Measurements from ENCODE around the gene CHST15. TPM values are rescaled to one million over a fixed set of nuclear protein-coding genes. Genes with fewer than 3 reads are reported as not detected.

Gene CHST15
- total and polyA plus RNA-seq, 2 of the 13 experiments (the other 11 are each of a cell fraction or from before 2014, with no cell fraction given): 1.4 to 94.7 TPM

DNA sequence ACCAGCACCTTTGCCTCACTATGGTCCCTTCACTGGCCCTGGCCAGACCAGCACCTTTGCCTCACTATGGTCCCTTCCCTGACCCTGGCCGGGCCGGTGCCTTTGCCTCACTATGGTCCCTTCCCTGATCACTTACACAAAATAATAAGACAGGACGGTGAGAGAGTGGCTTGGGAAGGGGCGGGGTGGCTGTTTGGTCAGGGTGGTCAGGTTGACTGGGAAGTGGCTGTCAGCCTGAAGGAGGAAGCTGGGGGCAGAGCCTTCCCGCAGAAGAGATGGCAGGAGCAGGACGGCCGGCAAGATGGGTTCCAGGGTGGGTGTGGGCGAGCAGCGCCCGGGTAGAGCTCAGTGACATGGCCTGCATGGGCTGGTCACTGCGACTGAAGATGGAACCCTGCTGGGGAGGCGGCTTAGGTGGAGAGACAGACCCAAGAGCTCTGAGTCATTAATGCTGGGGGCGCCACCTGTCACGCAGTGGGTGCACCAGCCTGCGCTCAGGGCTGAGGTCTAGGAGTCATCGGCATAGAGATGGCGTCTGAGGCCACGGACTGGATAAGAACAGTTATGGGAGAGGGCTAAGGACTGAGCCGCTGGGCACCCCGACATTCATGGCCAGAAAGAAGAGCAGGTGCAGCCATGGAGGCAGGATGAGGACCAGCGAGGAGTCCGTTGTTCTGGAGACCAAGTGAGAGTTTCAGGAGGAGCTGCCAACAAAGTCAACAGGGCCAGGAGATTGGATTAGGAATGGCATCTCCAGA, 91.8 kb downstream of the CHST15 start:
- Histone ChIP-seq H3K4me1 (ENCODE audit: insufficient read depth, low read length) (peaks cover 54% of the 10 kb centered on the region), H3K27me3 (ENCODE audit: control insufficient read depth in 1 of 2, insufficient read depth in 2 of 2, low read length in 2 of 2) (no peaks in the 10 kb centered on the region), H3K4me2 (ENCODE audit: low read depth, low read length) (no peak overlapping the region), H3K9ac (ENCODE audit: insufficient read depth, low read depth, low read length) (no peak overlapping the region), H4K20me1 (ENCODE audit: insufficient read depth, low read length) (peaks cover 9% of the 10 kb centered on the region; the same call in 1 of the 2 replicates), H2AFZ (ENCODE audit: low read length) (no peak overlapping the region), H3K79me2 (ENCODE audit: insufficient read depth, low read length) (no peaks in the 10 kb centered on the region), H3K4me3 (replicated peaks in 1 of 3; ENCODE audit: insufficient read depth in 1 of 3, low read depth in 2 of 3, low read length in 3 of 3) (no peak overlapping the region), H3K27ac (ENCODE audit: extremely low read length, insufficient read depth, low read length) (no peak overlapping the region), H3K9me3 (ENCODE audit: low read length) (no peaks in the 10 kb centered on the region), H3K36me3 (replicated peaks in 1 of 2; ENCODE audit: control insufficient read depth in 1 of 2, insufficient read depth in 2 of 2, low read length in 2 of 2) (peaks cover 2% of the 10 kb centered on the region in 2 experiments; a peak in 3 of 5 replicates)
- no peak for DNase-seq (ENCODE audit: low spot score)
- 93% methylated on average over 22 of the region's 22 CpGs for WGBS (ENCODE audit: low lambda C conversion rate)
- ATAC-seq: no peak
- POLR2A ChIA-PET: no interaction called here
- in situ Hi-C loops (cut with HindIII; ENCODE audit: extremely low pct_ligation_motif_present, low pct_unique_long_range_greater_than_20kb): no loop called here
- CTCF ChIA-PET (ENCODE audit: low intra/inter-chr PET ratio, low total read pairs): no interaction called here
- intact Hi-C loops (cut with micrococcal nuclease; ENCODE audit: unreplicated experiment): no loop called here
- no TSS peak for BruUV-seq (replicated peaks)
- FAIRE-seq: no peak
- TF ChIP-seq POLR2A (IDR thresholded peaks at IDR 0.05; ENCODE audit: insufficient read depth in 1 of 2, low read depth in 2 of 2, low read length in 2 of 2): 0 out of 4 replicates have a peak, but pooled peaks of 1 of the 2 experiments have one; percentile 40
- TF ChIP-seq, protein P1, sequence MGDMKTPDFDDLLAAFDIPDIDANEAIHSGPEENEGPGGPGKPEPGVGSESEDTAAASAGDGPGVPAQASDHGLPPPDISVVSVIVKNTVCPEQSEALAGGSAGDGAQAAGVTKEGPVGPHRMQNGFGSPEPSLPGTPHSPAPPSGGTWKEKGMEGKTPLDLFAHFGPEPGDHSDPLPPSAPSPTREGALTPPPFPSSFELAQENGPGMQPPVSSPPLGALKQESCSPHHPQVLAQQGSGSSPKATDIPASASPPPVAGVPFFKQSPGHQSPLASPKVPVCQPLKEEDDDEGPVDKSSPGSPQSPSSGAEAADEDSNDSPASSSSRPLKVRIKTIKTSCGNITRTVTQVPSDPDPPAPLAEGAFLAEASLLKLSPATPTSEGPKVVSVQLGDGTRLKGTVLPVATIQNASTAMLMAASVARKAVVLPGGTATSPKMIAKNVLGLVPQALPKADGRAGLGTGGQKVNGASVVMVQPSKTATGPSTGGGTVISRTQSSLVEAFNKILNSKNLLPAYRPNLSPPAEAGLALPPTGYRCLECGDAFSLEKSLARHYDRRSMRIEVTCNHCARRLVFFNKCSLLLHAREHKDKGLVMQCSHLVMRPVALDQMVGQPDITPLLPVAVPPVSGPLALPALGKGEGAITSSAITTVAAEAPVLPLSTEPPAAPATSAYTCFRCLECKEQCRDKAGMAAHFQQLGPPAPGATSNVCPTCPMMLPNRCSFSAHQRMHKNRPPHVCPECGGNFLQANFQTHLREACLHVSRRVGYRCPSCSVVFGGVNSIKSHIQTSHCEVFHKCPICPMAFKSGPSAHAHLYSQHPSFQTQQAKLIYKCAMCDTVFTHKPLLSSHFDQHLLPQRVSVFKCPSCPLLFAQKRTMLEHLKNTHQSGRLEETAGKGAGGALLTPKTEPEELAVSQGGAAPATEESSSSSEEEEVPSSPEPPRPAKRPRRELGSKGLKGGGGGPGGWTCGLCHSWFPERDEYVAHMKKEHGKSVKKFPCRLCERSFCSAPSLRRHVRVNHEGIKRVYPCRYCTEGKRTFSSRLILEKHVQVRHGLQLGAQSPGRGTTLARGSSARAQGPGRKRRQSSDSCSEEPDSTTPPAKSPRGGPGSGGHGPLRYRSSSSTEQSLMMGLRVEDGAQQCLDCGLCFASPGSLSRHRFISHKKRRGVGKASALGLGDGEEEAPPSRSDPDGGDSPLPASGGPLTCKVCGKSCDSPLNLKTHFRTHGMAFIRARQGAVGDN (CRISPR knock-in tag; IDR thresholded peaks at IDR 0.05): peak; percentile 10; the same call in 1 of the 2 replicates
- TF ChIP-seq YEATS2 (CRISPR knock-in tag; IDR thresholded peaks at IDR 0.05; ENCODE audit: borderline replicate concordance): no peak
- no peak for TF ChIP-seq BRCA1 (CRISPR knock-in tag; IDR thresholded peaks at IDR 0.05)
- TF ChIP-seq AKAP8 (CRISPR knock-in tag; IDR thresholded peaks at IDR 0.05): 0 out of 2 replicates have a peak, but pooled peaks have one; percentile 40
- TF ChIP-seq POLR2G (IDR thresholded peaks at IDR 0.05; ENCODE audit: low read depth, low read length): 0 out of 2 replicates have a peak, but pooled peaks have one; percentile 4
- TF ChIP-seq ZNF614 (CRISPR knock-in tag; IDR thresholded peaks at IDR 0.05; ENCODE audit: borderline replicate concordance): no peak
- no peak for TF ChIP-seq SMC3 (IDR thresholded peaks at IDR 0.05; ENCODE audit: low read length)
- TF ChIP-seq ZNF709 (CRISPR knock-in tag; IDR thresholded peaks at IDR 0.05): no peak
- TF ChIP-seq SSRP1 (CRISPR knock-in tag; IDR thresholded peaks at IDR 0.05): peak; percentile 8; the same call in 1 of the 2 replicates
- TF ChIP-seq, protein P2, sequence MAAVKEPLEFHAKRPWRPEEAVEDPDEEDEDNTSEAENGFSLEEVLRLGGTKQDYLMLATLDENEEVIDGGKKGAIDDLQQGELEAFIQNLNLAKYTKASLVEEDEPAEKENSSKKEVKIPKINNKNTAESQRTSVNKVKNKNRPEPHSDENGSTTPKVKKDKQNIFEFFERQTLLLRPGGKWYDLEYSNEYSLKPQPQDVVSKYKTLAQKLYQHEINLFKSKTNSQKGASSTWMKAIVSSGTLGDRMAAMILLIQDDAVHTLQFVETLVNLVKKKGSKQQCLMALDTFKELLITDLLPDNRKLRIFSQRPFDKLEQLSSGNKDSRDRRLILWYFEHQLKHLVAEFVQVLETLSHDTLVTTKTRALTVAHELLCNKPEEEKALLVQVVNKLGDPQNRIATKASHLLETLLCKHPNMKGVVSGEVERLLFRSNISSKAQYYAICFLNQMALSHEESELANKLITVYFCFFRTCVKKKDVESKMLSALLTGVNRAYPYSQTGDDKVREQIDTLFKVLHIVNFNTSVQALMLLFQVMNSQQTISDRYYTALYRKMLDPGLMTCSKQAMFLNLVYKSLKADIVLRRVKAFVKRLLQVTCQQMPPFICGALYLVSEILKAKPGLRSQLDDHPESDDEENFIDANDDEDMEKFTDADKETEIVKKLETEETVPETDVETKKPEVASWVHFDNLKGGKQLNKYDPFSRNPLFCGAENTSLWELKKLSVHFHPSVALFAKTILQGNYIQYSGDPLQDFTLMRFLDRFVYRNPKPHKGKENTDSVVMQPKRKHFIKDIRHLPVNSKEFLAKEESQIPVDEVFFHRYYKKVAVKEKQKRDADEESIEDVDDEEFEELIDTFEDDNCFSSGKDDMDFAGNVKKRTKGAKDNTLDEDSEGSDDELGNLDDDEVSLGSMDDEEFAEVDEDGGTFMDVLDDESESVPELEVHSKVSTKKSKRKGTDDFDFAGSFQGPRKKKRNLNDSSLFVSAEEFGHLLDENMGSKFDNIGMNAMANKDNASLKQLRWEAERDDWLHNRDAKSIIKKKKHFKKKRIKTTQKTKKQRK (IDR thresholded peaks at IDR 0.05; ENCODE audit: low read length): no peak
- peak; percentile 87 for TF ChIP-seq AGO2 (optimal IDR thresholded peaks at IDR 0.05; ENCODE audit: low read depth, low read length)
- TF ChIP-seq, protein P3, sequence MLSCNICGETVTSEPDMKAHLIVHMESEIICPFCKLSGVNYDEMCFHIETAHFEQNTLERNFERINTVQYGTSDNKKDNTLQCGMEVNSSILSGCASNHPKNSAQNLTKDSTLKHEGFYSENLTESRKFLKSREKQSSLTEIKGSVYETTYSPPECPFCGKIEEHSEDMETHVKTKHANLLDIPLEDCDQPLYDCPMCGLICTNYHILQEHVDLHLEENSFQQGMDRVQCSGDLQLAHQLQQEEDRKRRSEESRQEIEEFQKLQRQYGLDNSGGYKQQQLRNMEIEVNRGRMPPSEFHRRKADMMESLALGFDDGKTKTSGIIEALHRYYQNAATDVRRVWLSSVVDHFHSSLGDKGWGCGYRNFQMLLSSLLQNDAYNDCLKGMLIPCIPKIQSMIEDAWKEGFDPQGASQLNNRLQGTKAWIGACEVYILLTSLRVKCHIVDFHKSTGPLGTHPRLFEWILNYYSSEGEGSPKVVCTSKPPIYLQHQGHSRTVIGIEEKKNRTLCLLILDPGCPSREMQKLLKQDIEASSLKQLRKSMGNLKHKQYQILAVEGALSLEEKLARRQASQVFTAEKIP (CRISPR knock-in tag; IDR thresholded peaks at IDR 0.05; ENCODE audit: borderline replicate concordance): no peak
- 0 out of 2 replicates have a peak, but pooled peaks have one; percentile 24 for TF ChIP-seq ZNF589 (CRISPR knock-in tag; conservative IDR thresholded peaks at IDR 0.05)
- TF ChIP-seq, protein P4, sequence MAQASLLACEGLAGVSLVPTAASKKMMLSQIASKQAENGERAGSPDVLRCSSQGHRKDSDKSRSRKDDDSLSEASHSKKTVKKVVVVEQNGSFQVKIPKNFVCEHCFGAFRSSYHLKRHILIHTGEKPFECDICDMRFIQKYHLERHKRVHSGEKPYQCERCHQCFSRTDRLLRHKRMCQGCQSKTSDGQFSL (CRISPR knock-in tag; IDR thresholded peaks at IDR 0.05): no peak

Measured in HepG2 (cell line).